Thyroid gland (tissue), 4 donors: ENCODE measurements around the gene CD276. TPM values are rescaled to one million over a fixed set of nuclear protein-coding genes. Genes with fewer than 3 reads are reported as not detected.

Experiments used
- DNase-seq, 2 donors: peaks; one replicate each; pipeline ENCODE4 v3.0.0-alpha.2; 2019
- H3K27ac ChIP-seq, 3 donors: fragments of 200-600 bp; sonication (generic); 1 replicate in 2 of 3; 2 replicates in 1 of 3; pipeline ENCODE4 v1.5.1; 2016 to 2019; ENCODE audit warnings: mild to moderate bottlenecking in 1 of 3, moderate library complexity in 1 of 3
- H3K27me3 ChIP-seq: fragments of 200-600 bp; sonication (generic); one replicate; pipeline ENCODE4 v1.5.1; 2019
- H3K36me3 ChIP-seq, 2 donors: fragments of 200-600 bp; sonication (generic); one replicate each; pipeline ENCODE4 v1.5.1; 2016 to 2019
- H3K4me1 ChIP-seq, 2 donors: fragments of 200-600 bp; sonication (generic); one replicate each; pipeline ENCODE4 v1.5.1; 2017 to 2019
- H3K4me3 ChIP-seq, 3 donors: fragments of 200-600 bp; sonication (generic); replicated peaks in 1 of 3; 1 replicate in 2 of 3; 2 replicates in 1 of 3; pipeline ENCODE4 v1.5.1; 2016; ENCODE audit warnings: mild to moderate bottlenecking in 1 of 3
- H3K9me3 ChIP-seq: fragments of 200-600 bp; sonication (generic); one replicate; pipeline ENCODE4 v1.5.1; 2017
- CTCF ChIP-seq, 6 experiments: fragments of 200-600 bp in 3 of 6; fragments of 450-650 bp in 3 of 6; sonication (generic) in 3 of 6; IDR thresholded peaks; one replicate each; pipeline ENCODE4 v1.5.1; 2016 to 2019; ENCODE audit warnings: antibody characterized with exemption in 6 of 6, mild to moderate bottlenecking in 2 of 6, inconsistent platforms in 1 of 6, moderate library complexity in 1 of 6
- POLR2A ChIP-seq, 2 donors: fragments of 450-650 bp; IDR thresholded peaks; one replicate each; pipeline ENCODE4 v1.6.1; 2017; ENCODE audit warnings: antibody characterized with exemption in 2 of 2, mild to moderate bottlenecking in 2 of 2, moderate library complexity in 1 of 2
- WGBS, 2 donors: methylation state at CpG; one replicate each; pipeline ENCODE4 v1.1.5; 2017; 5-methylcytosine and 5-hydroxymethylcytosine counted together
- intact Hi-C: fragments of 100-400 bp; cut with DNase I; formaldehyde crosslinking; loops from one replicate; pipeline ENCODE4 v1.15.1; 2023
- total RNA-seq, 4 donors: library from RNA; depleted of rRNA; stranded (reverse); fragments of >200 nt; gene quantifications; one replicate each; pipeline ENCODE4 v1.2.3, GENCODE V29; 2016

The CD276 gene
- total RNA-seq, 4 donors from 2014 or later: 22.6 to 39.5 (median 28.9) TPM

DNA sequence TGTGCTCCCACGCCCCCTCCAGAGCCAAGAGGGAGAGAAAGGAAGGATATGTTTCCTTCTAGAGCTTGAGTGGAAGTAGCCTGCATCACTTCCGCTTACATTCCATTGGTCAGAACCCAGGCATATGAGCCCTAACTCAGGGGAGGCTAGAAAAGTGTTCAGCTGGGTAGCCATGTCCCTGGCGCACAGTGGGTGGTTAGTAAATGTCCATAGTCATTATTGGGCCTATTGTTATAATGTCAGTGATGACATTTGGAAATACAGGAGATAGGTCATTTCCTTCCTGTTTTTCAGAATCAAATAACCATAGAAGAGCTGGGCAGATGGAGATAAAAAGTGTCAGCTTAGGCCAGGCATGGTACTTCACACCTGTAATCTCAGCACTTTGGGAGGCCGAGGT, 27.3 kb downstream of the CD276 start:
- peaks cover 13 to 23% of the 10 kb centered on the region in 2 donors for H3K36me3 ChIP-seq
- intact Hi-C loops: no loop called here
- no peak overlapping the region for H3K27ac ChIP-seq
- no peaks in the 10 kb centered on the region for H3K9me3 ChIP-seq
- 97 to 98% methylated on average over 4 of the region's 4 CpGs for WGBS, 2 donors
- H3K4me1 ChIP-seq: peaks cover 0 to 3% of the 10 kb centered on the region in 2 donors
- no peak for DNase-seq
- no peak overlapping the region for H3K4me3 ChIP-seq
- TF ChIP-seq POLR2A (IDR thresholded peaks at IDR 0.05) (no peak), CTCF (IDR thresholded peaks at IDR 0.05) (no peak)
- no peaks in the 10 kb centered on the region for H3K27me3 ChIP-seq

GRCh38 chr15:73712107-73712506, 27.9 kb downstream of the CD276 start:
- H3K27ac ChIP-seq: no peak overlapping the region
- no peak overlapping the region for H3K4me3 ChIP-seq
- no peaks in the 10 kb centered on the region for H3K9me3 ChIP-seq
- intact Hi-C loops: no loop called here
- no peaks in the 10 kb centered on the region for H3K27me3 ChIP-seq
- DNase-seq: no peak
- peaks cover 10 to 23% of the 10 kb centered on the region in 2 donors for H3K36me3 ChIP-seq
- TF ChIP-seq POLR2A (IDR thresholded peaks at IDR 0.05): no peak
- no peak for TF ChIP-seq CTCF (IDR thresholded peaks at IDR 0.05)
- H3K4me1 ChIP-seq: peaks cover 0 to 7% of the 10 kb centered on the region in 2 donors

DNA sequence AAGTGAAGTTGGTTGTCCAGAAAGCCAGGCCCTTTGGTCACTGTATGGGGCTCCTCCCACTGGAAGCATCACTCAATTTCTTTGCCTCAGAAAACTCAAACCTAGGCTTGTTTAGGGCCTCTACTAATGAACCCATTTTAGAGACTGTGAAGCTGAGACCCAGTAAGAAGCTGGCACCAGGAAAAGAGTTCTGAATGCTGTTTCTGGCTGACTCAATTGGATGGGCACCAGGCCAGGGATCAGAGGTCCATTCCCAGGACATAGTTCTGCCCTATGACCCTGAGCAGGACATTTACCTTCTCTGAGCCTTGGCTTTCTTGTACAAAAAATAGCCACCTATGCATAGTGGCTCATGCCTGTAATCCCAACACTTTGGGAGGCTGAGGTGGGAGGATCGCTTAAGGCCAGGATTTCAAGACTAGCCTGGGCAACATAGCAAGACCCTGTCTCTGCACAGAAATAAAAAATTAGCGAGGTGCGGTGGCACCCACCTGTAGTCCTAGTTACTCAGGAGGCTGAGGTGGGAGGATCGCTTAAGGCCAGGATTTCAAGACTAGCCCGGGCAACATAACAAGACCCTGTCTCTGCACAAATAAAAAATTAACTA, 30.6 kb downstream of the CD276 start:
- 81 to 86% methylated on average over 5 of the region's 5 CpGs for WGBS, 2 donors
- intact Hi-C loops: no loop called here
- DNase-seq: no peak
- H3K9me3 ChIP-seq: no peaks in the 10 kb centered on the region
- no peak overlapping the region for H3K27ac ChIP-seq
- TF ChIP-seq POLR2A (IDR thresholded peaks at IDR 0.05) (no peak), CTCF (IDR thresholded peaks at IDR 0.05) (no peak)
- H3K36me3 ChIP-seq: peaks cover 5 to 23% of the 10 kb centered on the region in 2 donors
- no peak overlapping the region for H3K4me3 ChIP-seq
- H3K27me3 ChIP-seq: no peaks in the 10 kb centered on the region
- peaks cover 0 to 7% of the 10 kb centered on the region in 2 donors for H3K4me1 ChIP-seq

GRCh38 chr15:73715417-73715816, 31.2 kb downstream of the CD276 start:
- peaks cover 5 to 23% of the 10 kb centered on the region in 2 donors for H3K36me3 ChIP-seq
- H3K4me1 ChIP-seq: peaks cover 0 to 7% of the 10 kb centered on the region in 2 donors
- no peak for DNase-seq
- no peak for TF ChIP-seq CTCF (IDR thresholded peaks at IDR 0.05)
- TF ChIP-seq POLR2A (IDR thresholded peaks at IDR 0.05): no peak
- 90 to 98% methylated on average over 3 of the region's 3 CpGs for WGBS, 2 donors
- intact Hi-C loops: no loop called here
- H3K4me3 ChIP-seq: no peak overlapping the region
- H3K27ac ChIP-seq: no peak overlapping the region
- no peaks in the 10 kb centered on the region for H3K27me3 ChIP-seq
- H3K9me3 ChIP-seq: no peaks in the 10 kb centered on the region

DNA sequence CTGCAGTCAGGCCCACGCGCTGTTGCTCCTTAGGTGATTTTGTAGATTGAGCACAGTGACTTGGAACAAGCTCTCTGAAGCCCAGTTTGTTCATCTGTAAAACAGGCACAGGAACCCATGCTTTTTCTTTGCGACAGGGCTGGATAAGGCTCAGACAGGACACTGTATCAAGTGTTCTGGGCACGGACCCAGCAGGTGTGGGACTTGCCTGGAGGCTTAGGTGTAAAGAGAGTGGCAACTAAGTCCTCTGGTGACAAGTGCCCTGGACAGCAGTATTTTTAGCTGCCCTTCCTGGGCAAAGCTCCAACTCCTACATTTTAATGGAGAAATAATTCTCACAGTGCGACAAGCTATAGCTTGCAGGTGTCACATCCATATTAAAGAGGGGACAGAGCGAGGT, 32.2 kb downstream of the CD276 start:
- Histone ChIP-seq H3K27ac (no peak overlapping the region), H3K27me3 (no peaks in the 10 kb centered on the region), H3K4me3 (no peak overlapping the region), H3K4me1 (peaks cover 0 to 7% of the 10 kb centered on the region in 2 donors), H3K9me3 (no peaks in the 10 kb centered on the region), H3K36me3 (peaks cover 5 to 15% of the 10 kb centered on the region in 2 donors)
- 42 to 46% methylated on average over 5 to 6 of the region's 6 CpGs for WGBS, 2 donors
- intact Hi-C loops: no loop called here
- TF ChIP-seq CTCF (IDR thresholded peaks at IDR 0.05): no peak
- peak; percentile 90 to 93 for DNase-seq
